GM23338 (cell line): ENCODE results near the gene BCL2. TPM values are rescaled to one million over a fixed set of nuclear protein-coding genes. Genes with fewer than 3 reads are reported as not detected.

Experiments
- ATAC-seq: fragments of 200-7000 bp; cut with Tn5 transposase; 3 replicates; pipeline ENCODE4 v1.9.1; 2020
- DNase-seq: peaks from one replicate; pipeline ENCODE4 v3.0.0-alpha.2; 2015; ENCODE audit warnings: low spot score
- H2AFZ ChIP-seq: fragments of 200-600 bp; sonication (generic); 2 replicates; pipeline ENCODE4 v1.8.0; 2016; ENCODE audit warnings: antibody characterized with exemption, mild to moderate bottlenecking, moderate library complexity
- H3F3A ChIP-seq: fragments of 200-600 bp; sonication (generic); replicated peaks from 2 replicates; pipeline ENCODE4 v1.8.0; 2017; ENCODE audit warnings: antibody characterized with exemption, mixed run types, low read depth
- H3K27ac ChIP-seq: fragments of 200-600 bp; sonication (generic); 2 replicates; pipeline ENCODE4 v1.6.1; 2016; ENCODE audit warnings: low read depth
- H3K27me3 ChIP-seq: fragments of 200-600 bp; sonication (generic); 2 replicates; pipeline ENCODE4 v1.8.0; 2016; ENCODE audit warnings: mild to moderate bottlenecking, mixed run types, moderate library complexity; ENCODE audit not compliant: insufficient read depth
- H3K36me3 ChIP-seq: fragments of 200-600 bp; sonication (generic); 2 replicates; pipeline ENCODE4 v1.8.0; 2016; ENCODE audit warnings: mild to moderate bottlenecking; ENCODE audit not compliant: insufficient read depth
- H3K4me1 ChIP-seq: fragments of 200-600 bp; sonication (generic); 2 replicates; pipeline ENCODE4 v1.8.0; 2016; ENCODE audit warnings: mild to moderate bottlenecking, moderate library complexity; ENCODE audit not compliant: insufficient read depth
- H3K4me2 ChIP-seq: fragments of 200-600 bp; sonication (generic); 2 replicates; pipeline ENCODE4 v1.7.1; 2017; ENCODE audit warnings: mixed run types
- H3K4me3 ChIP-seq: fragments of 200-600 bp; sonication (generic); 2 replicates; pipeline ENCODE4 v1.6.1; 2016; ENCODE audit warnings: mixed run types
- H3K79me2 ChIP-seq: fragments of 200-600 bp; sonication (generic); replicated peaks from 2 replicates; pipeline ENCODE4 v1.8.0; 2017; ENCODE audit warnings: mild to moderate bottlenecking; ENCODE audit not compliant: insufficient read depth
- H3K9me2 ChIP-seq: fragments of 200-600 bp; sonication (generic); 2 replicates; pipeline ENCODE4 v1.8.0; 2017; ENCODE audit not compliant: insufficient read depth
- H4K20me1 ChIP-seq: fragments of 200-600 bp; sonication (generic); replicated peaks from 2 replicates; pipeline ENCODE4 v1.8.0; 2017; ENCODE audit warnings: mild to moderate bottlenecking; ENCODE audit not compliant: insufficient read depth
- H3K27ac Mint-ChIP-seq: 2 replicates; pipeline ENCODE4 v1.8.0; 2020; ENCODE audit warnings: inconsistent platforms, mild to moderate bottlenecking, moderate library complexity, mixed read lengths
- H3K27me3 Mint-ChIP-seq: 3 replicates; pipeline ENCODE4 v1.8.0; 2022; ENCODE audit warnings: low read depth, mild to moderate bottlenecking, moderate library complexity, mixed read lengths, inconsistent platforms; ENCODE audit not compliant: insufficient read depth, poor library complexity
- H3K36me3 Mint-ChIP-seq: 3 replicates; pipeline ENCODE4 v1.8.0; 2021; ENCODE audit warnings: low read depth, mild to moderate bottlenecking, inconsistent platforms, moderate library complexity, mixed read lengths
- H3K4me1 Mint-ChIP-seq: 3 replicates; pipeline ENCODE4 v1.8.0; 2020; ENCODE audit warnings: mild to moderate bottlenecking, inconsistent platforms, mixed read lengths
- H3K4me3 Mint-ChIP-seq: 3 replicates; pipeline ENCODE4 v1.8.0; 2021; ENCODE audit warnings: moderate library complexity, mild to moderate bottlenecking, inconsistent platforms, mixed read lengths
- H3K9me3 Mint-ChIP-seq: 3 replicates; pipeline ENCODE4 v1.8.0; 2020; ENCODE audit warnings: moderate library complexity, mild to moderate bottlenecking, inconsistent platforms, mixed read lengths
- EZH2 ChIP-seq: fragments of 200-600 bp; sonication (generic); IDR thresholded peaks from one replicate; pipeline ENCODE4 v1.8.0; 2017; ENCODE audit warnings: antibody characterized with exemption, mild to moderate bottlenecking, low read depth; ENCODE audit not compliant: unreplicated experiment
- EZH2phosphoT487 ChIP-seq: fragments of 200-600 bp; sonication (generic); IDR thresholded peaks from one replicate; pipeline ENCODE4 v1.8.1; 2018; ENCODE audit warnings: antibody characterized with exemption; ENCODE audit not compliant: unreplicated experiment
- JUNB ChIP-seq: IDR thresholded peaks from one replicate; pipeline ENCODE4 v1.6.1; 2016; ENCODE audit warnings: antibody characterized with exemption; ENCODE audit not compliant: unreplicated experiment
- NANOG ChIP-seq: IDR thresholded peaks from 2 replicates; pipeline ENCODE4 v1.6.1; 2016; ENCODE audit warnings: antibody characterized with exemption, borderline replicate concordance
- polyA plus RNA-seq: library from polyadenylated mRNA; unstranded; fragments of >200 nt; fragmentation: Nextera tagmentation; extraction: Ambion mirVana; gene quantifications from 2 replicates; pipeline ENCODE4 v1.2.1, GENCODE V29; 2016
- total RNA-seq: library from RNA; depleted of rRNA; stranded (reverse); fragments of >200 nt; shearing (Covaris generic); gene quantifications from 2 replicates; pipeline ENCODE4 v1.2.3, GENCODE V29; 2014
- TF ChIP-seq, protein P1 (sequence below): fragments of 250-450 bp; sonication (Bioruptor Pico); IDR thresholded peaks from 2 replicates; pipeline ENCODE4 v1.5.0; 2020; ENCODE audit warnings: mild to moderate bottlenecking, moderate library complexity
- TF ChIP-seq, protein P2 (sequence below): IDR thresholded peaks from 2 replicates; pipeline ENCODE4 v1.6.1; 2016; ENCODE audit warnings: antibody characterized with exemption

The BCL2 gene
- total and polyA plus RNA-seq, 2 experiments from 2014 or later = 1.2 to 4.0 TPM

DNA sequence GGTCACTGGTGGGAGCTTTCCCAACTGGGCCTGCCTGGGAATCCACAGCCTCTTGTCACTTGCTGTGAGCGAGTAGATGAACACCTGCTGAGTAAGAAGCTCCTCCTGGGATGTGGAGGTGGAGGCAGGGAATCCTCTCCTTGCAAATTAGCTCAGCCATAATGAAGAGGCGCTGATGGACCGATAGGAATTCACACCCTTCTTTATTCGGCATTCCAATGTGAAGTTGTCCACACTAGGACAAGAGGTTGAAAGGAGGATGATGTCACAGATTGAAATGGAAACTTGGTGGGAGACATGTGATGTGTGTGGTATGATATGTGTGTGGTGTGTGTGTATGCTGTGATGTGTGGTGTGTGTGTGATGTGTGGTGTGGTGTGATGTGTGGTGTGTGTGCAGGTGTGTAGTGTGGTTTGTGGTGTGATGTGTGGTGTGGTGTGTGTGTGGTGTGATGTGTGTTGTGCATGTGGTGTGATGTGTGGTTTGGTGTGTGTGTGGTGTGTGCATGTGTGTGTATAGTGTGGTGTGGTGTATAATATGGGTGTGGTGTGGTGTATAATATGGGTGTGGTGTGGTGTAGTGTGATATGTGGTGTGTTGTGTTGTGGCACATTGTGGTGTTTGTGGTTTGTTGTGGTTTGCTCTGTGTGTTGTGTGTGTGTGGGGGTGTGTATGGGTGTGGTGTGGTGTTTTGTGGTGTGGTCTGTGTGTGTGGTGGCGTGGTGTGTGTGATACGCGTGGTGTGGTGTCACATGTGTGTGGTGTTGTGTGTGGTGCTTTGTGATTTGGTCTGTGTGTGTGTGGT is 216.4 kb downstream of the BCL2 start (continued):
- TF ChIP-seq, protein P1, sequence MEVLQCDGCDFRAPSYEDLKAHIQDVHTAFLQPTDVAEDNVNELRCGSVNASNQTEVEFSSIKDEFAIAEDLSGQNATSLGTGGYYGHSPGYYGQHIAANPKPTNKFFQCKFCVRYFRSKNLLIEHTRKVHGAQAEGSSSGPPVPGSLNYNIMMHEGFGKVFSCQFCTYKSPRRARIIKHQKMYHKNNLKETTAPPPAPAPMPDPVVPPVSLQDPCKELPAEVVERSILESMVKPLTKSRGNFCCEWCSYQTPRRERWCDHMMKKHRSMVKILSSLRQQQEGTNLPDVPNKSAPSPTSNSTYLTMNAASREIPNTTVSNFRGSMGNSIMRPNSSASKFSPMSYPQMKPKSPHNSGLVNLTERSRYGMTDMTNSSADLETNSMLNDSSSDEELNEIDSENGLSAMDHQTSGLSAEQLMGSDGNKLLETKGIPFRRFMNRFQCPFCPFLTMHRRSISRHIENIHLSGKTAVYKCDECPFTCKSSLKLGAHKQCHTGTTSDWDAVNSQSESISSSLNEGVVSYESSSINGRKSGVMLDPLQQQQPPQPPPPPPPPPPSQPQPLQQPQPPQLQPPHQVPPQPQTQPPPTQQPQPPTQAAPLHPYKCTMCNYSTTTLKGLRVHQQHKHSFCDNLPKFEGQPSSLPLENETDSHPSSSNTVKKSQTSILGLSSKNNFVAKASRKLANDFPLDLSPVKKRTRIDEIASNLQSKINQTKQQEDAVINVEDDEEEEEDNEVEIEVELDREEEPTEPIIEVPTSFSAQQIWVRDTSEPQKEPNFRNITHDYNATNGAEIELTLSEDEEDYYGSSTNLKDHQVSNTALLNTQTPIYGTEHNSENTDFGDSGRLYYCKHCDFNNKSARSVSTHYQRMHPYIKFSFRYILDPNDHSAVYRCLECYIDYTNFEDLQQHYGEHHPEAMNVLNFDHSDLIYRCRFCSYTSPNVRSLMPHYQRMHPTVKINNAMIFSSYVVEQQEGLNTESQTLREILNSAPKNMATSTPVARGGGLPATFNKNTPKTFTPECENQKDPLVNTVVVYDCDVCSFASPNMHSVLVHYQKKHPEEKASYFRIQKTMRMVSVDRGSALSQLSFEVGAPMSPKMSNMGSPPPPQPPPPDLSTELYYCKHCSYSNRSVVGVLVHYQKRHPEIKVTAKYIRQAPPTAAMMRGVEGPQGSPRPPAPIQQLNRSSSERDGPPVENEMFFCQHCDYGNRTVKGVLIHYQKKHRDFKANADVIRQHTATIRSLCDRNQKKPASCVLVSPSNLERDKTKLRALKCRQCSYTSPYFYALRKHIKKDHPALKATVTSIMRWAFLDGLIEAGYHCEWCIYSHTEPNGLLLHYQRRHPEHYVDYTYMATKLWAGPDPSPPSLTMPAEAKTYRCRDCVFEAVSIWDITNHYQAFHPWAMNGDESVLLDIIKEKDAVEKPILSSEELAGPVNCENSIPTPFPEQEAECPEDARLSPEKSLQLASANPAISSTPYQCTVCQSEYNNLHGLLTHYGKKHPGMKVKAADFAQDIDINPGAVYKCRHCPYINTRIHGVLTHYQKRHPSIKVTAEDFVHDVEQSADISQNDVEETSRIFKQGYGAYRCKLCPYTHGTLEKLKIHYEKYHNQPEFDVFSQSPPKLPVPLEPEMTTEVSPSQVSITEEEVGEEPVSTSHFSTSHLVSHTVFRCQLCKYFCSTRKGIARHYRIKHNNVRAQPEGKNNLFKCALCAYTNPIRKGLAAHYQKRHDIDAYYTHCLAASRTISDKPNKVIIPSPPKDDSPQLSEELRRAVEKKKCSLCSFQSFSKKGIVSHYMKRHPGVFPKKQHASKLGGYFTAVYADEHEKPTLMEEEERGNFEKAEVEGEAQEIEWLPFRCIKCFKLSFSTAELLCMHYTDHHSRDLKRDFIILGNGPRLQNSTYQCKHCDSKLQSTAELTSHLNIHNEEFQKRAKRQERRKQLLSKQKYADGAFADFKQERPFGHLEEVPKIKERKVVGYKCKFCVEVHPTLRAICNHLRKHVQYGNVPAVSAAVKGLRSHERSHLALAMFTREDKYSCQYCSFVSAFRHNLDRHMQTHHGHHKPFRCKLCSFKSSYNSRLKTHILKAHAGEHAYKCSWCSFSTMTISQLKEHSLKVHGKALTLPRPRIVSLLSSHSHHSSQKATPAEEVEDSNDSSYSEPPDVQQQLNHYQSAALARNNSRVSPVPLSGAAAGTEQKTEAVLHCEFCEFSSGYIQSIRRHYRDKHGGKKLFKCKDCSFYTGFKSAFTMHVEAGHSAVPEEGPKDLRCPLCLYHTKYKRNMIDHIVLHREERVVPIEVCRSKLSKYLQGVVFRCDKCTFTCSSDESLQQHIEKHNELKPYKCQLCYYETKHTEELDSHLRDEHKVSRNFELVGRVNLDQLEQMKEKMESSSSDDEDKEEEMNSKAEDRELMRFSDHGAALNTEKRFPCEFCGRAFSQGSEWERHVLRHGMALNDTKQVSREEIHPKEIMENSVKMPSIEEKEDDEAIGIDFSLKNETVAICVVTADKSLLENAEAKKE (CRISPR knock-in tag) = no peak
- TF ChIP-seq EZH2phosphoT487 (no peak), JUNB (no peak), EZH2 (no peak)

DNA sequence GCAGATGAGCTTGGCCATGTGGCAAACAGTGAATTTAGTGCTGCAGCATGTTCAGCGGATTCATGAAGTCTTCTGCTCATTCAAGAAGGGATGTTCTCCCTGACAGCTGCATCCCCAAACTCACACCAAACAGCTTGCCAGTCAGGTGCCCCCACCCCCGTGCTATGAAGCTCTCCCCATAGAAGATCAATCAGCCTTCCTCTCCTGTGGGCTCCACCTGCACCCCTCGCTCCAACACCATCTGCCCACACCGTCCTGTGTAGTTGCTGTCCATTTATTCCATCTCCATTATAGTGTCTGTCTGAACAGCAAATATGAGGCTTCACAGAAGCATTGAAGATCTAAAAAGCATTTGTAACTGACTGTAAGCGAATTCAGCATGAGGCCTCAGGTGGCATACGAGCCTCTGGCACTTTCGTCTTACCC is 218.9 kb downstream of the BCL2 start:
- Mint-ChIP-seq H3K9me3 (peaks cover 6% of the 10 kb centered on the region; the same call in 2 of the 3 replicates), H3K4me1 (peaks cover 8% of the 10 kb centered on the region), H3K27ac (no peak overlapping the region)
- TF ChIP-seq EZH2phosphoT487 (no peak), NANOG (no peak)
- TF ChIP-seq, protein P2, sequence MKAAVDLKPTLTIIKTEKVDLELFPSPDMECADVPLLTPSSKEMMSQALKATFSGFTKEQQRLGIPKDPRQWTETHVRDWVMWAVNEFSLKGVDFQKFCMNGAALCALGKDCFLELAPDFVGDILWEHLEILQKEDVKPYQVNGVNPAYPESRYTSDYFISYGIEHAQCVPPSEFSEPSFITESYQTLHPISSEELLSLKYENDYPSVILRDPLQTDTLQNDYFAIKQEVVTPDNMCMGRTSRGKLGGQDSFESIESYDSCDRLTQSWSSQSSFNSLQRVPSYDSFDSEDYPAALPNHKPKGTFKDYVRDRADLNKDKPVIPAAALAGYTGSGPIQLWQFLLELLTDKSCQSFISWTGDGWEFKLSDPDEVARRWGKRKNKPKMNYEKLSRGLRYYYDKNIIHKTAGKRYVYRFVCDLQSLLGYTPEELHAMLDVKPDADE = no peak
- TF ChIP-seq, protein P1 (CRISPR knock-in tag) = no peak

More for the DNA sequence above, 218.9 kb downstream of the BCL2 start:
- Mint-ChIP-seq H3K4me3 (no peak overlapping the region), H3K36me3 (peaks cover 4% of the 10 kb centered on the region; the same call in 2 of the 3 replicates), H3K27me3 (peaks cover 2% of the 10 kb centered on the region)
- no peak for ATAC-seq
- no peaks in the 10 kb centered on the region for H3K36me3 ChIP-seq
- H4K20me1 ChIP-seq = no peaks in the 10 kb centered on the region
- no peaks in the 10 kb centered on the region for H3K27me3 ChIP-seq
- no peak overlapping the region for H3K27ac ChIP-seq
- 0 out of 2 replicates have a peak, but pooled peaks cover 4% of the 10 kb centered on the region for H3K9me2 ChIP-seq
- H2AFZ ChIP-seq = no peak overlapping the region
- H3K4me1 ChIP-seq = no peaks in the 10 kb centered on the region
- DNase-seq = no peak
- H3F3A ChIP-seq = no peaks in the 10 kb centered on the region
- H3K4me3 ChIP-seq = no peak overlapping the region
- H3K4me2 ChIP-seq = no peak overlapping the region
- H3K79me2 ChIP-seq = no peaks in the 10 kb centered on the region
